Measurements from ENCODE around the gene SMG6.

The SMG6 gene

DNA sequence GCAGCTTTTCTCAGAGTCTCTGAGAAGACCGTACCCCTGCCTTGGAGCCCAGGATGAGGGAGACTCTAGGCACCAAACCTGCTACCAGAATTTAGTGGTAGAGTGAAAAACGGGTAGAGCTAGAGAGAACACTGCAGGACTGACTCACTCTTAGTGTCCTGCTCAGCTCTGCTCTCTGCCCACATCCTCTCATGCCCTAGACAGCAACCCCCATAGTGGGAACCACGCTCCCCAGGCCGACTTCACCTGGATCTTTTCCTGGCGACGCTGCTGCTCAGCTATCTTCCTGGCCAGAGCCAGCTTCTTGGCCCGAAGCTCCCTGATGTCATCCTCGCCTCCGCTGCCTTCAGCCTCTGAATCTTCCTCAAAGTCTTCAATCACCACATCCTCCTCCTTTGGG is 222.0 kb downstream of the SMG6 start:
- TF ChIP-seq, protein P1, sequence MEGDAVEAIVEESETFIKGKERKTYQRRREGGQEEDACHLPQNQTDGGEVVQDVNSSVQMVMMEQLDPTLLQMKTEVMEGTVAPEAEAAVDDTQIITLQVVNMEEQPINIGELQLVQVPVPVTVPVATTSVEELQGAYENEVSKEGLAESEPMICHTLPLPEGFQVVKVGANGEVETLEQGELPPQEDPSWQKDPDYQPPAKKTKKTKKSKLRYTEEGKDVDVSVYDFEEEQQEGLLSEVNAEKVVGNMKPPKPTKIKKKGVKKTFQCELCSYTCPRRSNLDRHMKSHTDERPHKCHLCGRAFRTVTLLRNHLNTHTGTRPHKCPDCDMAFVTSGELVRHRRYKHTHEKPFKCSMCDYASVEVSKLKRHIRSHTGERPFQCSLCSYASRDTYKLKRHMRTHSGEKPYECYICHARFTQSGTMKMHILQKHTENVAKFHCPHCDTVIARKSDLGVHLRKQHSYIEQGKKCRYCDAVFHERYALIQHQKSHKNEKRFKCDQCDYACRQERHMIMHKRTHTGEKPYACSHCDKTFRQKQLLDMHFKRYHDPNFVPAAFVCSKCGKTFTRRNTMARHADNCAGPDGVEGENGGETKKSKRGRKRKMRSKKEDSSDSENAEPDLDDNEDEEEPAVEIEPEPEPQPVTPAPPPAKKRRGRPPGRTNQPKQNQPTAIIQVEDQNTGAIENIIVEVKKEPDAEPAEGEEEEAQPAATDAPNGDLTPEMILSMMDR (IDR thresholded peaks at IDR 0.05; ENCODE audit: low read depth, low read length) = no peak
- no peak overlapping the region for H3K4me3 ChIP-seq (ENCODE audit: low read depth, low read length)

DNA sequence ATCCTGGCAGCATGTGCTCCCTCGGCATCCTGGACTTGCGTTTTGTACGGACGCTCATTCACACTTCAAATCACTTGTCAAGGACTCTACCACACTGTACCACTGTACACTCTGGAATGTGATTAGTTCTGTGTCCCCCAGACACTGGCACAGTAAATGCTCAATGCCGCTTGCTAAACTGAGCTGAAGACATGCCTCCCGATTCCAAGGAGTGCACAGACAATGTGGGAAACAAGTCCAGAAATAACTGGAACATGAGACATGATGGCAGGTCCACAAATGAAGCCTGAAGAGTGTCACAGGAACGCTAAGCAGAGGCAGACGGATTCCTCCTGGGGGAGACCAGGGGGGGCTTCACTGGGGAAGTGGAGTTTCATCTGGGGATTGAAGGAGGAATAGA is 226.5 kb downstream of the SMG6 start:
- TF ChIP-seq, protein P1 (IDR thresholded peaks at IDR 0.05; ENCODE audit: low read depth, low read length) = no peak
- no peak overlapping the region for H3K4me3 ChIP-seq (ENCODE audit: low read depth, low read length)

DNA sequence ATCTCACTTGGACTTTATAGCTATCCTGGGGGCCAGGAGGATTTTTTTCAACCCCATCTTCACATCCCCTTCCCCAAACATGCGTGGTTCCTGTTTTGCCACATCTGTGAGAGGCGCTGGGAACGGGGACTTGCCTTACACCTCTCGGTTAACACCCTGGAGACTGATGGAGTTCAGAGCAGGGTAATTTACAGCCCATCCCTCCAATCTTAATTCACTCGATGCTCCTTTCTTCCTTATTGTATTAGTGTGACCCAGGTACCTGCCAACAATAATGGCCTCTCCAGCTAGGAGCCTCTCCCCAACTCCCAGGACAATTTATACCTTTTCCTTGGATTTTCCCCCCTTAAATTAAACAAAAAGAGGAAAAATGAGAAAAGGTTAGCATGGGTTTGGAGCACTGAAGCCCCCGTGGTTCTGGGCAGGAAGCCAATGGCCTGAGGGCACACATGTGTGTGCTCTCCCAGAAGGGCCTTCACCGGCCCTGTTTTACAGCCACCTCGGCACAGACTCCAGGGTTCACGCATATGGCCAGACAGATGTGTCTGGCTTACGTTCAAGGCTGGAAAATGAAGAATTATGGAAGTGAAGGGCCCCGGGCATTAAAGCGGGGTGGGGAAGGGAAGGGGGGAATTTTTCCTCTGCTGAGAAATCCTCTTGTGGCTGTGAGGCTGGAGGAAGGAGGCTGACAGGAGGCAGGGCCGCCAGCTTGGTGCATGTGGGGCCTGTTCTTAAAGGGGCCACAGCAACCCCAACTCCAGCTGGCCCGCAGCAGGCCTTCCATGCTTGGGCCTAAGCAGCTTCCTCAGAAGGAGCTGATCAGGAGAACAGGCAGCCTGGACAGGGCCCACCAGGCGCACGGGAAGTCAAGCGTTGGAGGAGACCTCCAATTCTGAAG is 227.2 kb downstream of the SMG6 start:
- no peak overlapping the region for H3K4me3 ChIP-seq (ENCODE audit: low read depth, low read length)
- TF ChIP-seq, protein P1 (IDR thresholded peaks at IDR 0.05; ENCODE audit: low read depth, low read length) = no peak

DNA sequence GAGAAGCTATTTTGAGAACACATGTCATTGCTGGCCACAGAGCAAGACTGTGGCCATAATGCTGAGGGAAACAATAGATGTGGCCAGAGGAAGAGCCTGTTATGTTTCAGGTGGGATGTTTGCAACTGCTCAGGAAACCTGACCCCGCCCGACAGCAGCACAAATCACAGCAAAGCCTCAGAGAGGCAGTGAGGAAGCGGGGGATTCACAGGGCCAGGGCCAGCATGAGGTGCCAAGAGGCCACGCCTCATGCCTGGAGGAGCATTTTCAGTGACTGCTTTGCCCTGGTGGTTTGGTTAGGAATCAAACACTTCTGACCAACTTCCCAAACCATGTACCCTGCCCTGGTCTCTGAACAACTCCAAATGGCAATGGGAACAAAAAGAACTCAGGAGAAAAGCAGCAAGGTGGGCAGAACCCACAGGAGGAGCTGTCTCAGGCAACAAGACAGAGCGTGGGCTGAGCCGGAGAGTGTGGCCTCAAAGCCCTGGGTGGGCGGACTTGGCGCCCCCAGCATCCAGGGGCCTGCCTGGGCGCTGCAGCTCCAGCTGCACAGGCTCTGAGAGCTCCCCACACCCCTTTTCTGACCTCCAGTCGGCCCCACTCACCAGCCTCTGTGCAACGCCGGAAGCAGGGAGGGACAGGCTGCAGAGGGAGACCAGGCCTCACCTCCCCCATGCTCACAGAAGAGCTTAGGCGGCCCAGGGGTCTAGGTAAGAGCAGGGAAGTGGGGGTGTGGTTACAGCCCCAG is 228.1 kb downstream of the SMG6 start:
- TF ChIP-seq, protein P1 (IDR thresholded peaks at IDR 0.05; ENCODE audit: low read depth, low read length) = no peak
- H3K4me3 ChIP-seq (ENCODE audit: low read depth, low read length) = no peak overlapping the region

DNA sequence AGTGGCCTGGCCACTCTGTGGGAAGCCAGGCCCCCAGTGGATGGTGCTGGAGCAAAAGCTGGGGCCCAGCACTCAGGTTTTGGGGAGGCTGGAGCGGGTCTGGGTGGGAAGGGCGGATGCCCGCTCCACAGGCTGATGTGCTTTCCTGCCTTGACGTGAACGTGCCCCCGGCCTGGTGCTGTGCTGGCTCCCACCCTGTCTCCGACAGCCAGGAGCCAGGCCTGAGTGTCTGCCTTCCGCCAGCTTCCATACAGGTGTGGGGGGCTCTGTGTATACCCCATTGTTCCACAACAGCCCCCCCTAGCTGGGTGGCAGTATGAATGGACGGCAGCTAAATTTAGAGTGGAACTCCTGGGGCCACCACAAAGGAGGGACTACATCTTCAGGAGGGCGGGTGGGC is 228.7 kb downstream of the SMG6 start:
- TF ChIP-seq, protein P1 (IDR thresholded peaks at IDR 0.05; ENCODE audit: low read depth, low read length) = no peak
- H3K4me3 ChIP-seq (ENCODE audit: low read depth, low read length) = no peak overlapping the region

DNA sequence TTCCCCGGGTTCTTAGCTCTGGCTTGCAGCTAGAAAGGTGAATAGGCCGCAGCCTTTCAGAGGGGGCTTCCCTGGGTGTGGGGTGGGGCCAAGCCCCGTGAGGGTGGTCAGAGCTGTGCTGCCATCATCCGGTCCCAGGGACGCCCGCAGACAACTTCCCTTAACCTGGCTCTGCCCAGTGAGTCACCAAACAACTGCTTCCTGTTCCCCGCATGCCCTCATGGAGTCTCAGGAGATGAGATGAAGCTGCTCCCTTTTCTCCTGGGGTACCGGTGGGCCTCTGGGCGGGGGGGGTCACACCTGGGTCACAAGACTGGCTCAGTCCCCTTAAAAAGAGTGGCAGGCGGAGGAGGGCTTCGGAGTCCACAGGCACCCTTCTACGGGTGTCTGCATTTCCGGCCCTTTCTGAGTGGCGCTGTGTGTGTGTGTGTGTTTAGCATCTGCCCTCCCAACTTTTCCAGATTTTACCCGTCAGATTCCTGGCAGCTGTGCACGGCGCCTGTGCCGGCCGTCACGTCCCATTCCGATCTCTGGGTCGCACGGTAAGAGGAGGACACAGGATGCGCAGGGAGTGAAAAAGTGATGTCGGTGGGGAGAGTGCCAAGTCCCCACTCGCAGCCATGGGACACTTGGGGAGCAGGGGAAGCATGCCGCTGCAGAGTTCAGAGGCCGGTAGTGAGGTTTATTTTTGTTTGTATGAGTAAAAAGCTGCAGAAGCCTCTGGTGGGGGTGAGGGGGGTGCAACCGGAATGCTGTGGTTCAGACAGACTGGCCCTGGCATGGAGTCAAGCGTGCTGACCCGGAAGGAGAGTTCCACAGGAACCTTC is 231.9 kb downstream of the SMG6 start:
- H3K4me3 ChIP-seq (ENCODE audit: low read depth, low read length) = no peak overlapping the region
- TF ChIP-seq, protein P1 (IDR thresholded peaks at IDR 0.05; ENCODE audit: low read depth, low read length) = no peak

All from WI38 (cell line).